Keratinocyte (primary cell): ENCODE data around the gene SHE. TPM values are rescaled to one million over a fixed set of nuclear protein-coding genes. Genes with fewer than 3 reads are reported as not detected.

Experiments used
- DNase-seq: peaks from one replicate; pipeline ENCODE4 v3.0.0-alpha.2; 2011; ENCODE audit warnings: low read depth, missing footprints, low spot score
- FAIRE-seq: peaks from 2 replicates; lab custom pipeline; 2011; peaks lifted over from hg19 to GRCh38; lab: Jason Lieb, UNC
- H2AFZ ChIP-seq: 2 replicates; pipeline ENCODE4 v1.6.0; 2012; ENCODE audit warnings: low read length, control low read depth, inconsistent platforms; ENCODE audit not compliant: control insufficient read depth
- H3K27ac ChIP-seq: 2 replicates; pipeline ENCODE4 v1.5.1; 2011; ENCODE audit warnings: low read length; ENCODE audit not compliant: control insufficient read depth, insufficient read depth
- H3K27me3 ChIP-seq: 3 replicates; pipeline ENCODE4 v1.6.0; 2011; ENCODE audit warnings: low read length; ENCODE audit not compliant: control insufficient read depth, insufficient read depth; ENCODE audit errors: extremely low read depth
- H3K36me3 ChIP-seq, 2 experiments: 2 replicates in 1 of 2; 3 replicates in 1 of 2; pipeline ENCODE4 v1.5.1; 2011; ENCODE audit warnings: low read length in 2 of 2, mild to moderate bottlenecking in 1 of 2; ENCODE audit not compliant: control insufficient read depth in 2 of 2, insufficient read depth in 2 of 2; ENCODE audit errors: extremely low read depth in 1 of 2
- H3K4me1 ChIP-seq: 3 replicates; pipeline ENCODE4 v1.5.1; 2011; ENCODE audit warnings: low read length; ENCODE audit not compliant: control insufficient read depth, insufficient read depth; ENCODE audit errors: extremely low read depth
- H3K4me2 ChIP-seq: 3 replicates; pipeline ENCODE4 v1.6.0; 2011; ENCODE audit warnings: low read depth, low read length; ENCODE audit not compliant: control insufficient read depth, insufficient read depth; ENCODE audit errors: extremely low read depth
- H3K4me3 ChIP-seq, 3 experiments: fragments of 200-600 bp in 1 of 3; sonication (generic) in 1 of 3; 2 replicates in 2 of 3; 3 replicates in 1 of 3; pipeline ENCODE4 v1.5.1; 2011 to 2016; ENCODE audit warnings: low read length in 3 of 3, mild to moderate bottlenecking in 3 of 3, control low read depth in 2 of 3, inconsistent platforms in 1 of 3, low read depth in 1 of 3, mixed read lengths in 1 of 3, mixed run types in 1 of 3, moderate library complexity in 1 of 3; ENCODE audit not compliant: control insufficient read depth in 2 of 3, insufficient read depth in 2 of 3; ENCODE audit errors: extremely low read depth in 1 of 3
- H3K79me2 ChIP-seq: 2 replicates; pipeline ENCODE4 v1.6.0; 2012; ENCODE audit warnings: low read length; ENCODE audit not compliant: control insufficient read depth, insufficient read depth
- H3K9ac ChIP-seq: 3 replicates; pipeline ENCODE4 v1.6.0; 2011; ENCODE audit warnings: low read length; ENCODE audit not compliant: control insufficient read depth, insufficient read depth; ENCODE audit errors: extremely low read depth
- H3K9me1 ChIP-seq: 3 replicates; pipeline ENCODE4 v1.6.0; 2011; ENCODE audit warnings: low read length; ENCODE audit not compliant: control insufficient read depth, insufficient read depth; ENCODE audit errors: extremely low read depth
- H3K9me3 ChIP-seq: 2 replicates; pipeline ENCODE4 v1.5.1; 2012; ENCODE audit warnings: low read depth, low read length; ENCODE audit not compliant: control insufficient read depth
- H4K20me1 ChIP-seq: 3 replicates; pipeline ENCODE4 v1.6.0; 2011; ENCODE audit warnings: low read length; ENCODE audit not compliant: control insufficient read depth, insufficient read depth; ENCODE audit errors: extremely low read depth
- CTCF ChIP-seq, 3 experiments: IDR thresholded peaks in 1 of 3; conservative IDR thresholded peaks in 1 of 3; optimal IDR thresholded peaks in 1 of 3; 2 replicates in 2 of 3; 3 replicates in 1 of 3; pipeline versions ENCODE3 to v1.5.1; 2011; ENCODE audit warnings: low read length in 3 of 3, mild to moderate bottlenecking in 3 of 3, moderate library complexity in 2 of 3, control low read depth in 1 of 3, inconsistent platforms in 1 of 3; ENCODE audit not compliant: insufficient read depth in 2 of 3; ENCODE audit errors: extremely low read depth in 1 of 3
- EZH2 ChIP-seq: IDR thresholded peaks from one replicate; pipeline ENCODE4 v1.6.1; 2012; ENCODE audit warnings: inconsistent platforms, mild to moderate bottlenecking, low read length, moderate library complexity
- dilution Hi-C: fragments of 300-500 bp; cut with MboI; formaldehyde crosslinking; loops from one replicate; pipeline ENCODE4 v1.7.0; 2020; ENCODE audit warnings: low sequenced_read_pairs; ENCODE audit not compliant: extremely low pct_ligation_motif_present
- polyA plus RNA-seq, 5 experiments: library from polyadenylated mRNA; depleted of rRNA in 3 of 5; stranded (reverse) in 3 of 5; stranded (forward) in 1 of 5; unstranded in 1 of 5; fragments of >200 nt; gene quantifications; 1 replicate in 1 of 5; 2 replicates in 3 of 5; 3 replicates in 1 of 5; pipeline versions ENCODE4 v1.2.1 to v1.2.3, GENCODE V29; 2011 to 2012; ENCODE audit warnings: missing spikeins in 2 of 5, low read depth in 1 of 5, low replicate concordance in 1 of 5

Gene SHE
- polyA plus RNA-seq, 1 donor (not counting 4 experiments of a cell fraction or from before 2014, with no cell fraction given) = 0.01 TPM

GRCh38 chr1:154446789-154447188 is 55.4 kb downstream of the SHE start:
- no peaks in the 10 kb centered on the region for H3K79me2 ChIP-seq
- H3K4me3 ChIP-seq = no peak overlapping the region
- FAIRE-seq = no peak
- dilution Hi-C loops = no loop called here
- no peak overlapping the region for H3K27ac ChIP-seq
- H3K9me1 ChIP-seq = no peaks in the 10 kb centered on the region
- H3K27me3 ChIP-seq = no peaks in the 10 kb centered on the region
- peaks cover 8% of the 10 kb centered on the region for H3K4me1 ChIP-seq
- DNase-seq = no peak
- H3K9me3 ChIP-seq = no peaks in the 10 kb centered on the region
- TF ChIP-seq EZH2 (no peak), CTCF (optimal IDR thresholded peaks at IDR 0.05 in 1 of 3, IDR thresholded peaks at IDR 0.05 in 1 of 3, conservative IDR thresholded peaks at IDR 0.05 in 1 of 3; ENCODE audit: extremely low read depth in 1 of 3, insufficient read depth in 2 of 3, low read length in 3 of 3) (no peak)
- no peak overlapping the region for H3K4me2 ChIP-seq
- H2AFZ ChIP-seq = no peak overlapping the region
- no peak overlapping the region for H3K9ac ChIP-seq
- no peaks in the 10 kb centered on the region for H4K20me1 ChIP-seq
- peaks cover 12 to 16% of the 10 kb centered on the region in 2 experiments for H3K36me3 ChIP-seq

- Histone ChIP-seq H3K27me3 (no peaks in the 10 kb centered on the region), H3K9me1 (no peaks in the 10 kb centered on the region), H3K4me3 (no peak overlapping the region), H4K20me1 (no peaks in the 10 kb centered on the region), H2AFZ (no peak overlapping the region), H3K36me3 (peaks cover 10 to 16% of the 10 kb centered on the region in 2 experiments), H3K79me2 (no peaks in the 10 kb centered on the region), H3K4me1 (peaks cover 13% of the 10 kb centered on the region), H3K27ac (no peak overlapping the region), H3K4me2 (no peak overlapping the region), H3K9ac (no peak overlapping the region), H3K9me3 (no peaks in the 10 kb centered on the region)
- TF ChIP-seq CTCF (optimal IDR thresholded peaks at IDR 0.05 in 1 of 3, IDR thresholded peaks at IDR 0.05 in 1 of 3, conservative IDR thresholded peaks at IDR 0.05 in 1 of 3; ENCODE audit: extremely low read depth in 1 of 3, insufficient read depth in 2 of 3, low read length in 3 of 3) (no peak), EZH2 (no peak)
- dilution Hi-C loops = no loop called here
- DNase-seq (no peak), FAIRE-seq (no peak)
These were observed 55.9 kb downstream of the SHE start for GRCh38 chr1:154446292-154446691.
